NB4 (cell line): ENCODE data around the gene STX19.

ENCODE experiments used
- MYC ChIP-seq: IDR thresholded peaks from 2 replicates; pipeline ENCODE4 v1.6.1; 2011; ENCODE audit warnings: low read depth, low read length
- POLR2A ChIP-seq: IDR thresholded peaks from 2 replicates; pipeline ENCODE4 v1.6.1; 2011; ENCODE audit warnings: mild to moderate bottlenecking; ENCODE audit not compliant: insufficient read length; ENCODE audit errors: extremely low read depth
- TF ChIP-seq, protein P1 (sequence below): IDR thresholded peaks from one replicate; pipeline ENCODE4 v1.5.1; 2012; ENCODE audit warnings: low read depth, low read length
- TF ChIP-seq, protein P2 (sequence below): IDR thresholded peaks from 2 replicates; pipeline ENCODE4 v1.6.1; 2011; ENCODE audit warnings: low read depth, low read length

DNA sequence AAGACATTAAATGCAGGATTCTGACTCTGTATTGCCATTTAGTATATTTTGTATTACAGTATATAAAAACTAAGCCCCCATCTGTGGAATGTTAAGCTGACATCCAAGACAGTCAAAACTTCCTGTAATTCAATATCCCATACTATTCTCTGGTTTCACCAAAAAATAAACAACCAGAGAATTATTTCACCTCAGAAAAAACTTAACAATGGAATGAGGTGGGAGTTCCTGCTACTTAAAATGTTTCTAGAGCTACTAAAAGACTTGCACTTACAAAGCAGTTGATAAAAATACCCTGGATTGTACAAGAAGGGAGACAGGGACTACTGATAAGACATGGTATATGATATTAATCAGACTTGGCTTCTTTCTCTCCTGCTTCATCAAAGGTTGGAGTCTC is 40.1 kb downstream of the STX19 start:
- TF ChIP-seq, protein P1, sequence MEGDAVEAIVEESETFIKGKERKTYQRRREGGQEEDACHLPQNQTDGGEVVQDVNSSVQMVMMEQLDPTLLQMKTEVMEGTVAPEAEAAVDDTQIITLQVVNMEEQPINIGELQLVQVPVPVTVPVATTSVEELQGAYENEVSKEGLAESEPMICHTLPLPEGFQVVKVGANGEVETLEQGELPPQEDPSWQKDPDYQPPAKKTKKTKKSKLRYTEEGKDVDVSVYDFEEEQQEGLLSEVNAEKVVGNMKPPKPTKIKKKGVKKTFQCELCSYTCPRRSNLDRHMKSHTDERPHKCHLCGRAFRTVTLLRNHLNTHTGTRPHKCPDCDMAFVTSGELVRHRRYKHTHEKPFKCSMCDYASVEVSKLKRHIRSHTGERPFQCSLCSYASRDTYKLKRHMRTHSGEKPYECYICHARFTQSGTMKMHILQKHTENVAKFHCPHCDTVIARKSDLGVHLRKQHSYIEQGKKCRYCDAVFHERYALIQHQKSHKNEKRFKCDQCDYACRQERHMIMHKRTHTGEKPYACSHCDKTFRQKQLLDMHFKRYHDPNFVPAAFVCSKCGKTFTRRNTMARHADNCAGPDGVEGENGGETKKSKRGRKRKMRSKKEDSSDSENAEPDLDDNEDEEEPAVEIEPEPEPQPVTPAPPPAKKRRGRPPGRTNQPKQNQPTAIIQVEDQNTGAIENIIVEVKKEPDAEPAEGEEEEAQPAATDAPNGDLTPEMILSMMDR: no peak
- TF ChIP-seq, protein P2, sequence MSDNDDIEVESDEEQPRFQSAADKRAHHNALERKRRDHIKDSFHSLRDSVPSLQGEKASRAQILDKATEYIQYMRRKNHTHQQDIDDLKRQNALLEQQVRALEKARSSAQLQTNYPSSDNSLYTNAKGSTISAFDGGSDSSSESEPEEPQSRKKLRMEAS: no peak
- TF ChIP-seq POLR2A (no peak), MYC (no peak)
